SK-N-MC (cell line): ENCODE data around the gene SEPTIN6.

ENCODE experiments used
- EZH2 ChIP-seq: fragments of 200-600 bp; sonication (generic); IDR thresholded peaks from one replicate; pipeline ENCODE4 v1.6.1; 2017; ENCODE audit warnings: antibody characterized with exemption
- FOXP2 ChIP-seq: optimal IDR thresholded peaks from 2 replicates; pipeline ENCODE3; 2011; ENCODE audit warnings: mild to moderate bottlenecking, moderate library complexity; ENCODE audit not compliant: insufficient read depth; ENCODE audit errors: extremely low read length, control extremely low read depth
- POLR2AphosphoS5 ChIP-seq: IDR thresholded peaks from 2 replicates; pipeline ENCODE4 v1.6.1; 2012; ENCODE audit warnings: mild to moderate bottlenecking, low read depth, low read length, borderline replicate concordance

DNA sequence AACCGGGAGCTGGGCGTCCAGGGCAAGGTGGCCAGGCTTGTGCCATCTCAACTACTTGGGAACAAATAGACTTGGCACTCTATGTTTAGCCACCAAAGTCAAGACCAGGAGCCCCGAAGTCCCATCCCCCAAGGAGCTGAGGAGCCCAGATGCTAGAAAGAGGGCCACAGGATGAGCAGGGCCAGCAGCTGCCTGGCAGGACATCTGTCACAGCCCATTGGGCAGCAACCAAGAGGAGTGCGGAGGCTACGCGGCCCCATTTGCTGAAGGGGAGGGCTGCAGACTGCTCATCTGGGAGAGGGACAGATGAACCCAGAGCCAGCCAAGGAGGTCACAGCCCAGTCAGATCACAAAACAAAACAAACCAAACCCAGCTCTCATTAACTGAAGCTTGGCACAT lies 42.5 kb upstream of the SEPTIN6 start:
- TF ChIP-seq EZH2 (no peak), POLR2AphosphoS5 (no peak), FOXP2 (no peak)
